Adrenal gland (tissue), 12 donors: Measurements from ENCODE around the gene MAN2A2. TPM values are rescaled to one million over a fixed set of nuclear protein-coding genes. Genes with fewer than 3 reads are reported as not detected.

Experiments used
- DNase-seq, 7 donors: peaks; one replicate each; pipeline ENCODE4 v3.0.0-alpha.2; 2019 to 2020
- H3K27ac ChIP-seq, 5 donors: fragments of 200-600 bp; sonication (generic) in 4 of 5; 1 replicate in 3 of 5; 2 replicates in 2 of 5; pipeline versions ENCODE4 v1.5.1 to v1.8.0; 2016 to 2020; ENCODE audit warnings: mild to moderate bottlenecking in 1 of 5
- H3K27me3 ChIP-seq: fragments of 200-600 bp; 2 replicates; pipeline ENCODE4 v1.8.0; 2021
- H3K36me3 ChIP-seq, 2 donors: fragments of 200-600 bp; replicated peaks in 1 of 2; 1 replicate in 1 of 2; 2 replicates in 1 of 2; pipeline versions ENCODE4 v1.5.1 to v1.8.0; 2018 to 2022
- H3K4me1 ChIP-seq, 2 donors: fragments of 200-600 bp; replicated peaks in 1 of 2; 1 replicate in 1 of 2; 2 replicates in 1 of 2; pipeline versions ENCODE4 v1.5.1 to v1.8.0; 2018 to 2021
- H3K4me3 ChIP-seq, 4 donors: fragments of 200-600 bp; sonication (generic) in 3 of 4; one replicate each; pipeline ENCODE4 v1.5.1; 2016 to 2018
- H3K9me3 ChIP-seq, 3 donors: fragments of 200-600 bp; sonication (generic) in 1 of 3; replicated peaks in 1 of 3; 1 replicate in 2 of 3; 2 replicates in 1 of 3; pipeline versions ENCODE4 v1.5.1 to v1.8.0; 2016 to 2021
- CTCF ChIP-seq, 6 experiments: fragments of 450-650 bp in 4 of 6; fragments of 200-600 bp in 2 of 6; sonication (generic) in 1 of 6; IDR thresholded peaks; 1 replicate in 5 of 6; 2 replicates in 1 of 6; pipeline versions ENCODE4 v1.5.1 to v1.8.0; 2016 to 2021; ENCODE audit warnings: antibody characterized with exemption in 6 of 6, mild to moderate bottlenecking in 2 of 6, moderate library complexity in 1 of 6
- POLR2A ChIP-seq, 2 donors: fragments of 450-650 bp; IDR thresholded peaks; one replicate each; pipeline ENCODE4 v1.6.1; 2017; ENCODE audit warnings: antibody characterized with exemption in 2 of 2, mild to moderate bottlenecking in 2 of 2, moderate library complexity in 1 of 2
- WGBS, 4 donors: extraction: QIAGEN DNeasy Blood & Tissue Kit in 2 of 4; methylation state at CpG; one replicate each; pipeline versions ENCODE4 v1.1.5 to v1.1.7; 2013 to 2017; 5-methylcytosine and 5-hydroxymethylcytosine counted together
- intact Hi-C, 2 donors: fragments of 100-400 bp; cut with DNase I; formaldehyde crosslinking; loops; one replicate each; pipeline versions ENCODE4 v1.14.1 to v1.15.0; 2022 to 2023
- polyA plus RNA-seq, 3 donors: library from polyadenylated mRNA; stranded (reverse); fragments of 200-250 nt in 2 of 3; fragments of 350-450 nt in 1 of 3; fragmentation: Illumina TruSeq in 1 of 3; extraction: RNeasy Lipid Tissue Mini Kit (QIAGEN cat#74804) in 1 of 3; gene quantifications; one replicate each; pipeline ENCODE4 v1.2.3, GENCODE V29; 2013 to 2014
- total RNA-seq, 9 donors: library from RNA; depleted of rRNA in 4 of 9; stranded (reverse); fragments of >200 nt in 4 of 9; fragments of 120-200 nt in 1 of 9; fragmentation: NEBNext Ultra II Directional in 1 of 9; extraction: Animal tissue kit (Norgen Biotek cat#: 25700) in 1 of 9; gene quantifications; one replicate each; pipeline versions ENCODE4 v1.1.0 to v1.2.4, GENCODE V29; 2013 to 2023
- donor health status: healthy with polysubstance abuse.
- donor health status: Bipolar disorder and iron deficiency.
- donor health status: DM: yes; HTN: yes; CAD: no.
- donor health status: DM: no; HTN: no; CAD: no.
- donor health status: DM: no; HTN: no; CAD: no.
- donor health status: DM: yes; HTN: yes; CAD: no.

Gene MAN2A2
- total and polyA plus RNA-seq, 12 donors = 13.3 to 94.6 (median 64.6) TPM

- peaks cover 0 to 31% of the 10 kb centered on the region in 2 donors for H3K4me1 ChIP-seq
- no peak overlapping the region for H3K27ac ChIP-seq
- 88 to 92% (median 90%) methylated on average over 11 to 34 of the region's 35 CpGs for whole genome bisulfite sequencing, 4 donors
- intact Hi-C loops = loop anchor here (5.0 to 10.0 kb wide), 3 partner anchors 167 to 234 kb away; partner anchors contain the start of gene BLM (in 1 of the 2)
- no peak overlapping the region for H3K4me3 ChIP-seq
- H3K36me3 ChIP-seq = peaks cover 0 to 64% of the 10 kb centered on the region in 2 donors
- H3K9me3 ChIP-seq = no peaks in the 10 kb centered on the region
- DNase-seq = no peak
- H3K27me3 ChIP-seq = no peaks in the 10 kb centered on the region
- TF ChIP-seq CTCF (IDR thresholded peaks at IDR 0.05) = no peak
Measured at GRCh38 chr15:90881181-90881977, 21.7 kb upstream of the MAN2A2 start.

- peaks cover 0 to 61% of the 10 kb centered on the region in 2 donors for H3K36me3 ChIP-seq
- H3K27ac ChIP-seq = peak overlapping the region in 2 of 5 donors; percentile 91 to 95
- no peaks in the 10 kb centered on the region for H3K27me3 ChIP-seq
- 84 to 91% (median 86%) methylated on average over 7 to 19 of the region's 19 CpGs for WGBS, 4 donors
- intact Hi-C loops = loop anchor here (5.0 to 10.0 kb wide), 3 partner anchors 167 to 235 kb away; partner anchors contain the start of gene BLM (in 1 of the 2)
- H3K4me1 ChIP-seq = peaks cover 0 to 33% of the 10 kb centered on the region in 2 donors
- DNase-seq = no peak
- H3K4me3 ChIP-seq = no peak overlapping the region
- H3K9me3 ChIP-seq = no peaks in the 10 kb centered on the region
- TF ChIP-seq CTCF (IDR thresholded peaks at IDR 0.05) (no peak), POLR2A (IDR thresholded peaks at IDR 0.05) (no peak)
Measured at GRCh38 chr15:90881978-90882721, 21.0 kb upstream of the MAN2A2 start.

- Histone ChIP-seq H3K9me3 (no peaks in the 10 kb centered on the region), H3K4me1 (peaks cover 0 to 33% of the 10 kb centered on the region in 2 donors)
Measured at GRCh38 chr15:90882781-90883525, 20.1 kb upstream of the MAN2A2 start.

More at GRCh38 chr15:90882781-90883525, 20.1 kb upstream of the MAN2A2 start:
- WGBS, 4 donors = 72 to 77% (median 76%) methylated on average over 11 to 13 of the region's 13 CpGs
- H3K36me3 ChIP-seq = peaks cover 0 to 58% of the 10 kb centered on the region in 2 donors
- no peak overlapping the region for H3K4me3 ChIP-seq
- no peaks in the 10 kb centered on the region for H3K27me3 ChIP-seq
- no peak for DNase-seq
- H3K27ac ChIP-seq = peak overlapping the region in 3 of 5 donors; percentile 91 to 95 (median 91)
- TF ChIP-seq CTCF (IDR thresholded peaks at IDR 0.05) = no peak
- TF ChIP-seq POLR2A (IDR thresholded peaks at IDR 0.05) = no peak
- intact Hi-C loops = loop anchor here (5.0 to 10.0 kb wide), 3 partner anchors 168 to 236 kb away; partner anchors contain the start of gene BLM (in 1 of the 2)
